Omental fat pad (tissue), 4 donors: ENCODE measurements around the gene AGO4. TPM values are rescaled to one million over a fixed set of nuclear protein-coding genes. Genes with fewer than 3 reads are reported as not detected.

ENCODE experiments used
- ATAC-seq: fragments of 150-250 bp; one replicate; pipeline ENCODE4 v1.9.1; 2016; ENCODE audit warnings: mild to moderate bottlenecking, moderate library complexity; ENCODE audit not compliant: low FRiP score
- DNase-seq: peaks from one replicate; pipeline ENCODE4 v3.0.0-alpha.2; 2019; ENCODE audit warnings: low spot score
- total RNA-seq, 4 donors: library from RNA; depleted of rRNA; stranded (reverse); fragments of >200 nt; gene quantifications; one replicate each; pipeline ENCODE4 v1.1.0, GENCODE V29; 2016
- TF ChIP-seq, protein P1 (sequence below), 3 donors: fragments of 450-650 bp; IDR thresholded peaks; one replicate each; pipeline ENCODE4 v1.5.1; 2016 to 2017; ENCODE audit warnings: antibody characterized with exemption in 3 of 3, mild to moderate bottlenecking in 3 of 3, moderate library complexity in 2 of 3

Gene AGO4
- total RNA-seq: 10 to 100 TPM in 3 of 4 donors, 1 to 10 TPM in 1; 9.2 to 28.2 (median 18.4) TPM

GRCh38 chr1:35807614-35808449, at the start of gene AGO4:
TSS of gene AGO4 (plus strand) at chr1:35808016. CDS start at chr1:35808417, 401 bp downstream.
- DNase-seq (no peak), ATAC-seq (peak; percentile 86)
- TF ChIP-seq, protein P1, sequence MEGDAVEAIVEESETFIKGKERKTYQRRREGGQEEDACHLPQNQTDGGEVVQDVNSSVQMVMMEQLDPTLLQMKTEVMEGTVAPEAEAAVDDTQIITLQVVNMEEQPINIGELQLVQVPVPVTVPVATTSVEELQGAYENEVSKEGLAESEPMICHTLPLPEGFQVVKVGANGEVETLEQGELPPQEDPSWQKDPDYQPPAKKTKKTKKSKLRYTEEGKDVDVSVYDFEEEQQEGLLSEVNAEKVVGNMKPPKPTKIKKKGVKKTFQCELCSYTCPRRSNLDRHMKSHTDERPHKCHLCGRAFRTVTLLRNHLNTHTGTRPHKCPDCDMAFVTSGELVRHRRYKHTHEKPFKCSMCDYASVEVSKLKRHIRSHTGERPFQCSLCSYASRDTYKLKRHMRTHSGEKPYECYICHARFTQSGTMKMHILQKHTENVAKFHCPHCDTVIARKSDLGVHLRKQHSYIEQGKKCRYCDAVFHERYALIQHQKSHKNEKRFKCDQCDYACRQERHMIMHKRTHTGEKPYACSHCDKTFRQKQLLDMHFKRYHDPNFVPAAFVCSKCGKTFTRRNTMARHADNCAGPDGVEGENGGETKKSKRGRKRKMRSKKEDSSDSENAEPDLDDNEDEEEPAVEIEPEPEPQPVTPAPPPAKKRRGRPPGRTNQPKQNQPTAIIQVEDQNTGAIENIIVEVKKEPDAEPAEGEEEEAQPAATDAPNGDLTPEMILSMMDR (IDR thresholded peaks at IDR 0.05): no peak

GRCh38 chr1:35762141-35762540, 45.7 kb upstream of the AGO4 start:
- ATAC-seq (no peak), DNase-seq (no peak)
- TF ChIP-seq, protein P1 (IDR thresholded peaks at IDR 0.05): no peak

- ATAC-seq (no peak), DNase-seq (no peak)
- TF ChIP-seq, protein P1 (IDR thresholded peaks at IDR 0.05): no peak
Measured at GRCh38 chr1:35763201-35763600, 44.6 kb upstream of the AGO4 start.

DNA sequence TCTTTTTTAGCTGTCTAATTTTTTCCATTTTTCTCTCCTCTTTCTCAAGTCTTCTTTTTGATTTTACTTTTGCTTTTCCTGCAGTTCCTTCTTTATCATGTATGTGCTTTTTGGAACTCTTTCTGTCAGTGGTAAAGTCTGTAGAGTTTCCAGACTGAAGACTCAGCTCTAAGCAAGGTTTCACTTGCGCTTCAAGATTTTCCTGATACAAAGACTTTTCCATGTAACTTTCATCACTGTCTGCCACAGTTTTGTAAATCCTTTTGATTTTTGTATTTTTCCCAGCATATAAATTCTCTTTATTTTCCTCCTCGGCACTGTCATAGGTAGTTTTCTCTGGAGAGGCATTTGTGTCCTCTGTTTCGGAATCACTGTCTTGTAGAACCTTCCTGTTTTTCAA, 43.5 kb upstream of the AGO4 start:
- ATAC-seq (no peak), DNase-seq (no peak)
- TF ChIP-seq, protein P1 (IDR thresholded peaks at IDR 0.05): no peak

- DNase-seq: no peak
- no peak for ATAC-seq
- TF ChIP-seq, protein P1 (IDR thresholded peaks at IDR 0.05): no peak
Measured at GRCh38 chr1:35768350-35769187, 39.2 kb upstream of the AGO4 start.

- DNase-seq: peak; percentile 38
- TF ChIP-seq, protein P1 (IDR thresholded peaks at IDR 0.05): no peak
- ATAC-seq: peak; percentile 88
Measured at GRCh38 chr1:35769188-35769758, 38.5 kb upstream of the AGO4 start.
